Panc1 (cell line): ENCODE data around the gene OGDH.

Experiments used
- POLR2AphosphoS5 ChIP-seq: IDR thresholded peaks from 2 replicates; pipeline ENCODE4 v1.6.1; 2012; ENCODE audit warnings: mild to moderate bottlenecking, low read depth, low read length, moderate library complexity
- SIN3A ChIP-seq: IDR thresholded peaks from 2 replicates; pipeline ENCODE4 v1.6.1; 2012; ENCODE audit warnings: low read depth, mild to moderate bottlenecking, low read length, moderate library complexity, borderline replicate concordance; ENCODE audit not compliant: insufficient read depth
- TCF7L2 ChIP-seq: IDR thresholded peaks from 2 replicates; pipeline ENCODE4 v1.6.1; 2011; ENCODE audit warnings: mild to moderate bottlenecking, low read depth, low read length, inconsistent platforms
- TF ChIP-seq, protein P1 (sequence below): fragments of 450-650 bp; IDR thresholded peaks from 2 replicates; pipeline ENCODE4 v1.5.1; 2017; ENCODE audit warnings: mild to moderate bottlenecking
- TF ChIP-seq, protein P2 (sequence below), 2 experiments: IDR thresholded peaks; 2 replicates each; pipeline ENCODE4 v1.6.1; 2011 to 2012; ENCODE audit warnings: low read depth in 2 of 2, control low read depth in 1 of 2, low read length in 1 of 2, mild to moderate bottlenecking in 1 of 2, moderate library complexity in 1 of 2; ENCODE audit not compliant: insufficient read depth in 1 of 2

DNA sequence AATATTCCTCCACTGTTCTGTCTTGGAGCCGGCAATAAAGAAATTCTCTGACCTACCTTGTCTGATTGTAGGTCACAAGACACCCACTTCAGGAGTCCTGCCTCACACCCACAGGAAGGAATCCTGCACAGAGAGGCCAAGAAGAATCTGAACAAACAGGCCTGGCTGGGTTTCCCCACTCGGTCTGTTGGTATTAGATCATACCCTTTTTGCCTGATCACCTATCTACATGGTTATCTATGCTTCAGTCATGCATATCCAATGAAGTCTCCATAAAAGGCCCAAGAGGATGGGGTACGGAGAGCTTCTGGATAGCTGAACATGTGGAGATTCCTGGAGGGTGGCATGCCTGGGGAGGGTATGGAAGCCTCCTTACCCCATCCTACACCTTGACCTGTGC, 12.3 kb downstream of the OGDH start:
- TF ChIP-seq POLR2AphosphoS5: no peak
- TF ChIP-seq, protein P1, sequence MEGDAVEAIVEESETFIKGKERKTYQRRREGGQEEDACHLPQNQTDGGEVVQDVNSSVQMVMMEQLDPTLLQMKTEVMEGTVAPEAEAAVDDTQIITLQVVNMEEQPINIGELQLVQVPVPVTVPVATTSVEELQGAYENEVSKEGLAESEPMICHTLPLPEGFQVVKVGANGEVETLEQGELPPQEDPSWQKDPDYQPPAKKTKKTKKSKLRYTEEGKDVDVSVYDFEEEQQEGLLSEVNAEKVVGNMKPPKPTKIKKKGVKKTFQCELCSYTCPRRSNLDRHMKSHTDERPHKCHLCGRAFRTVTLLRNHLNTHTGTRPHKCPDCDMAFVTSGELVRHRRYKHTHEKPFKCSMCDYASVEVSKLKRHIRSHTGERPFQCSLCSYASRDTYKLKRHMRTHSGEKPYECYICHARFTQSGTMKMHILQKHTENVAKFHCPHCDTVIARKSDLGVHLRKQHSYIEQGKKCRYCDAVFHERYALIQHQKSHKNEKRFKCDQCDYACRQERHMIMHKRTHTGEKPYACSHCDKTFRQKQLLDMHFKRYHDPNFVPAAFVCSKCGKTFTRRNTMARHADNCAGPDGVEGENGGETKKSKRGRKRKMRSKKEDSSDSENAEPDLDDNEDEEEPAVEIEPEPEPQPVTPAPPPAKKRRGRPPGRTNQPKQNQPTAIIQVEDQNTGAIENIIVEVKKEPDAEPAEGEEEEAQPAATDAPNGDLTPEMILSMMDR: no peak
- TF ChIP-seq, protein P2, sequence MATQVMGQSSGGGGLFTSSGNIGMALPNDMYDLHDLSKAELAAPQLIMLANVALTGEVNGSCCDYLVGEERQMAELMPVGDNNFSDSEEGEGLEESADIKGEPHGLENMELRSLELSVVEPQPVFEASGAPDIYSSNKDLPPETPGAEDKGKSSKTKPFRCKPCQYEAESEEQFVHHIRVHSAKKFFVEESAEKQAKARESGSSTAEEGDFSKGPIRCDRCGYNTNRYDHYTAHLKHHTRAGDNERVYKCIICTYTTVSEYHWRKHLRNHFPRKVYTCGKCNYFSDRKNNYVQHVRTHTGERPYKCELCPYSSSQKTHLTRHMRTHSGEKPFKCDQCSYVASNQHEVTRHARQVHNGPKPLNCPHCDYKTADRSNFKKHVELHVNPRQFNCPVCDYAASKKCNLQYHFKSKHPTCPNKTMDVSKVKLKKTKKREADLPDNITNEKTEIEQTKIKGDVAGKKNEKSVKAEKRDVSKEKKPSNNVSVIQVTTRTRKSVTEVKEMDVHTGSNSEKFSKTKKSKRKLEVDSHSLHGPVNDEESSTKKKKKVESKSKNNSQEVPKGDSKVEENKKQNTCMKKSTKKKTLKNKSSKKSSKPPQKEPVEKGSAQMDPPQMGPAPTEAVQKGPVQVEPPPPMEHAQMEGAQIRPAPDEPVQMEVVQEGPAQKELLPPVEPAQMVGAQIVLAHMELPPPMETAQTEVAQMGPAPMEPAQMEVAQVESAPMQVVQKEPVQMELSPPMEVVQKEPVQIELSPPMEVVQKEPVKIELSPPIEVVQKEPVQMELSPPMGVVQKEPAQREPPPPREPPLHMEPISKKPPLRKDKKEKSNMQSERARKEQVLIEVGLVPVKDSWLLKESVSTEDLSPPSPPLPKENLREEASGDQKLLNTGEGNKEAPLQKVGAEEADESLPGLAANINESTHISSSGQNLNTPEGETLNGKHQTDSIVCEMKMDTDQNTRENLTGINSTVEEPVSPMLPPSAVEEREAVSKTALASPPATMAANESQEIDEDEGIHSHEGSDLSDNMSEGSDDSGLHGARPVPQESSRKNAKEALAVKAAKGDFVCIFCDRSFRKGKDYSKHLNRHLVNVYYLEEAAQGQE (IDR thresholded peaks at IDR 0.05; ENCODE audit: insufficient read depth in 1 of 2, low read depth in 2 of 2, low read length in 1 of 2): no peak
- no peak for TF ChIP-seq TCF7L2
- no peak for TF ChIP-seq SIN3A
